H1 (cell line): ENCODE data around the gene RGS9BP. TPM values are rescaled to one million over a fixed set of nuclear protein-coding genes. Genes with fewer than 3 reads are reported as not detected.

Source experiments
- CREB1 ChIP-seq: IDR thresholded peaks from 2 replicates; pipeline ENCODE4 v1.6.1; 2012; ENCODE audit warnings: inconsistent platforms
- KDM4A ChIP-seq: IDR thresholded peaks from one replicate; pipeline ENCODE4 v1.7.1; 2012; ENCODE audit warnings: low read depth, mild to moderate bottlenecking, moderate library complexity, low read length, inconsistent platforms; ENCODE audit not compliant: severe bottlenecking
- PHF8 ChIP-seq: fragments of 200-600 bp; sonication (generic); conservative IDR thresholded peaks from 2 replicates; pipeline ENCODE4 v1.7.1; 2012; ENCODE audit warnings: low read depth, mild to moderate bottlenecking, inconsistent platforms, low read length, moderate library complexity
- TAF1 ChIP-seq: IDR thresholded peaks from 2 replicates; pipeline ENCODE4 v1.6.1; 2011; ENCODE audit warnings: mild to moderate bottlenecking, low read depth, low read length
- polyA plus RNA-seq, 7 experiments: library from polyadenylated mRNA; depleted of rRNA in 3 of 7; stranded (reverse) in 5 of 7; unstranded in 2 of 7; fragments of >200 nt in 5 of 7; fragments of 200-250 nt in 2 of 7; gene quantifications; 1 replicate in 5 of 7; 2 replicates in 1 of 7; 4 replicates in 1 of 7; pipeline versions ENCODE4 v1.2.1 to v1.2.3, GENCODE V29; 2011 to 2013; ENCODE audit warnings: missing spikeins in 2 of 7, mixed read lengths in 2 of 7
- total RNA-seq: library from RNA; stranded (reverse); fragmentation: NEBNext Ultra II Directional; extraction: Animal tissue kit (Norgen Biotek cat#: 25700); gene quantifications from 2 replicates; pipeline ENCODE4 v1.2.1, GENCODE V29; 2021

Gene RGS9BP
- total and polyA plus RNA-seq, 2 of the 8 experiments (the other 6 are each of a cell fraction or from before 2014, with no cell fraction given): 0.11 to 0.26 TPM

DNA sequence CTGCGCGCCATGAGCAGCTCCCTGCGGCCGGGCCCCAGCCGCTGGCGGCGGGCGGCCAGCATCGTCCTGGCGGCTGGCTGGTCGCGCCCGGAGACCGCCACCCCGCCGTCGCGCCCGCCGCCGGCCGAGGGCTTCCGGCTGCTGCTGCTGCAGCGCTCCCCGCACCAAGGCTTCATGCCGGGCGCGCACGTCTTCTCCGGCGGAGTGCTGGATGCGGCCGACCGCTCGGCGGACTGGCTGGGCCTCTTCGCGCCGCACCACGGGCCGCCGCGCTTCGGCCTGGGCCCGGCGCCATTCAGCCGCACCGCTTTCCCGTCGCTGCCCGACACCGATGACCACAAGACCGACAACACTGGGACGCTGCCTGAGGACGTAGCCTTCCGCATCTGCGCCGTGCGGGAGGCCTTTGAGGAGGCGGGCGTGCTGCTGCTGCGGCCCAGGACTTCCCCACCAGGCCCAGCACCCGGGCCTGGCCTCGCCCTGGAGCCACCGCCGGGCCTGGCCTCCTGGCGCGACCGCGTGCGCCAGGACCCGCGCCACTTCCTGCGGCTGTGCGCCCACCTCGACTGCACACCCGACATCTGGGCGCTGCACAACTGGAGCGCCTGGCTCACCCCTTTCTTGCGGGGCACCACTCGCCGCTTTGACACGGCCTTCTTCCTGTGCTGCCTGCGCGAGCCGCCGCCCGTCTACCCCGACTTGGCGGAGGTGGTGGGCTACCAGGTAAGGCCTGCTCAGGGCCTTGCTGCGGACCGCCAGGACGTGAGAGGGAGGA, 16.5 kb downstream of the RGS9BP start (continued):
- peak; percentile 56; the same call in 1 of the 2 replicates for TF ChIP-seq PHF8
- peak; percentile 82 for TF ChIP-seq CREB1
- peak; percentile 80 for TF ChIP-seq KDM4A
- TF ChIP-seq TAF1: peak; percentile 50; the same call in 1 of the 2 replicates
